22Rv1 (cell line): ENCODE measurements around the gene GREB1L.

Experiments used
- CTCF ChIP-seq: fragments of 450-650 bp; IDR thresholded peaks from 2 replicates; pipeline ENCODE4 v1.5.1; 2017; ENCODE audit warnings: mild to moderate bottlenecking
- ZFX ChIP-seq: fragments of 450-650 bp; IDR thresholded peaks from 2 replicates; pipeline ENCODE4 v1.6.1; 2017; ENCODE audit warnings: antibody characterized with exemption, borderline replicate concordance

GRCh38 chr18:21307578-21307977, 65.5 kb downstream of the GREB1L start:
- TF ChIP-seq CTCF, result no peak
- no peak for TF ChIP-seq ZFX
